HG03460 (cell line): ENCODE results near the gene ABHD12B.

Experiments used
- ATAC-seq: cut with Tn5 transposase; IDR thresholded peaks from one replicate; pipeline ENCODE4 v1.9.1; 2021; ENCODE audit not compliant: unreplicated experiment

The ABHD12B gene

DNA sequence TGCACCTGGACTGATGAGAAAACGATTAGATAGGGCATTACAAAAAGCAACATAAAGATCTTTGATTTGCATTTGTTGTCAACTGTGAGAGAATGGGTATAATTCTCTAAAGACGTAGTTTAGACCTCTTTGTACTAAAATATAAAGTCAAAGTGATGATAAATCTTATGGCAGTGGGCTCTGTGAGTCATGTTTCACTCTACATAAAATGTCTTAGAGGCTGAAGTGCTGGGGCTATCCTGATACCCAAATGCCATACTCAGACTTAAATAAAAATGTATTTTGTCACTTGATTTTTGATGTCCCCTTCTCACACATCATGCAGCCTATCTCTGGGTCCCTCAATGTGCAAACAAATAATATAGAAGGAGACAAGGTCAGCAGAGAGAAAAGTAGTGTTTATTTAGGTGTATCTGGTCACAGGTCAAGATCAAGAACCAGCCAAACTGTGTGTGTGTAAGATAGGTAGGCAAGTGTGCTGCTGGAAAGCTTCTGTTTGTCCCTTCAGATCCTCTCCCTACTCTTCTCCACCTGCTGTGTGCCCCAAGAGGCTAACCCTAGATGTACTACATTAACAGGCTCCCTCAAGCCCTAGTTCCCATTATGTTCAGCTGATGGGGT, 33.9 kb upstream of the ABHD12B start:
- no peak for ATAC-seq

DNA sequence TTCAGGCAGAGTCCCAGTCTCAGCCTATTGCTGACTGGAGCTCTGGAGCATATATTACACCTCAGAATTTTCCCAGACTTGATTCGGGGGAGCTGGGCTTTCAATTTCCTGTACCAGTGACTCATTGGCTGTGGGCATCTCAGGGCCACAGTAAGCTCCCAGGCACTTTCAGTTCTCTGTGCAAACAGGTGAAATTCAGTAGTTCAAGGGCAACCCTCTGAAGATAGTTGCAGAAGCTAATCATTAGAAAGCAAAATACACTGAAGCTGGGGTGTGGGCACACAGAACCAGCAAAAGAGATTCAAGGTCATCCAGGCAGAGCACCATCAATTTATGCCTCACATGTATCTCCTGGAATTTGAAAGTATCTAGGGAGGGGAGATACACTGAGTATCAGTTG, 32.8 kb upstream of the ABHD12B start:
- ATAC-seq, result peak; percentile 56

DNA sequence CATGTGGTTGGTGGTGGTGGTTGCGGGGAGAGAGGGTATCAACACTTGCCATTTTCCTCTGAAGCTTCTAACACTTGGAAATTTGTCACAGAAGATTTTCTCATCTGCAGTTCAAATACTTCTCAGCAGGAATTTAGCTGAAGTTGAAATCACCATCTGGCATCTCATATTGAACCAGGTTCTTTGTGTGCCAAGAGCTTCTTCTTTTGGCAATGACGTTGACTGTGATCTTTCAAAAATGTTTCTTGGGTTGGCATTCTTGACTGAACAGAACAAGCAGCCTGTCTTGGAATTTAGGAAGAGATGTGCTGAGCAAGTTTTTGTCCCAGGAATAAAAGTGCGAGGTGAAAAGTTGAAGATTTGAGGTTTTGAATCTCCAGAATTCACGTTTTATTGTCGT, 32.2 kb upstream of the ABHD12B start:
- no peak for ATAC-seq

DNA sequence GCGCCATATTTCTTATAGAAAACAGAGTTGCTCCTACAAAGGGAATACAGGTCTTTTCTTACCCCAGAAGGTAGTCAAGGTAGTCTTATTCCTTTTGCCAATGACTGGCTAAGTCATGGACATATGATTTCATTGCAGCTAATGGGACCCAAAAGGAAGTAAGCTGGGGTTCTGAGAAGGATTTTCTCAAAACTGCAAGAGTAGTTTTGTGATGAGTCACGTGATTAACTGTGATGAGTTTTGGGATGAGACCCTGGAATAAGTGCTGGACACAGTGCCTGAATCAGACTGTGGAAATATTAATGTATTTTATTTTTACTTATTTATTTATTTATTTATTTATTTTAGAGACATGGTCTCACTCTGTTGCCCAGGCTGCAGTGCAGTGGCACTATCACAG, 27.5 kb upstream of the ABHD12B start:
- no peak for ATAC-seq

DNA sequence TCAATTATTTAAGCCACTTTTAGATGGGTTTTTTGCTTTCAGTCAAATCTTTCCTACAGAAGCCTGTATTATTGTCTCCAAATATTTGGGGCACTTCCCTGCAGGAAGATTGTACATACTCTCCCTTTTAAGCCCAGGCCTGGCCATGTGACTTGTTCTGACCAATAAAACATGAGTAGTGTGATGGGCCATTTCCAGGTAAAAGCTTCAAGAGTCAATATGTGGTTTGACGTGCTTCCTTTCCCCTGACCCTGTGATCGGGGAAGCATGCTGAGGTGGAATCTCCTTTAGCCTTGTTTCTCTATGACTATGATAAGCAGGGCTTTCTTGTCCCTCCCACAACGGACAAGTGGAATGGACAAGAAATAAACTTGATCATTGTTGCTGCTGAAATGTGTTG, 26.7 kb upstream of the ABHD12B start:
- ATAC-seq, result no peak

DNA sequence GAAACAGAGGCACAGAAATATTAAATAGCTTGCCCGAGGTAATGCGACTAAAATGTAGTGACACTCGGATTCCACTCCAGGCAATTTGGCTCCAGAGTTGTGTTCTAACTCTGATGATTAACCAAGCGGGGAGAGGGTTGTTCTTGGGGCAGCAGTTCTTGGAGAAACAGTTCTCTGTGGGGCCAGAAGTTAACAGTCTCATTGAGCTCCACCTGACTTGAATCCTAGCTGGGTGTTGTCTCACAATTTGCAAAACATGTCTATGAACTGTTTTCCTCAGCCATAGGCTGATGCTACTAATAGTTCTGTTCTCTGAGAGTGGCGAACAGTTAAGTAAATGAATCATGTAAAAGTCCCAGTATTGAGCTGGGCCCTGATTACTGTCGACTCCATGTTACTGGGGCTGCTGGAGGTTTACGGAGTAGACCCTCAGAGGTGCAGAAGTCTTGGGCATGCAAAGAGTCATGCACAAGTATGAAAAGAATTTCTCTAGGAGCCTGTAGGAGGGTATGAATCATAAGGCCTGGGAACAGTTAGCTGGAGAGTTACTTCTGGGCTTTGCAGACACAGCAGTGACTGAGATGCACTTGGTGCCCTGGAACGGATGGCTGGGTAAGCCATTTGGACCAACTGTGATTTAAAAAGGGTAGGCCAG, 25.5 kb upstream of the ABHD12B start:
- ATAC-seq, result no peak

DNA sequence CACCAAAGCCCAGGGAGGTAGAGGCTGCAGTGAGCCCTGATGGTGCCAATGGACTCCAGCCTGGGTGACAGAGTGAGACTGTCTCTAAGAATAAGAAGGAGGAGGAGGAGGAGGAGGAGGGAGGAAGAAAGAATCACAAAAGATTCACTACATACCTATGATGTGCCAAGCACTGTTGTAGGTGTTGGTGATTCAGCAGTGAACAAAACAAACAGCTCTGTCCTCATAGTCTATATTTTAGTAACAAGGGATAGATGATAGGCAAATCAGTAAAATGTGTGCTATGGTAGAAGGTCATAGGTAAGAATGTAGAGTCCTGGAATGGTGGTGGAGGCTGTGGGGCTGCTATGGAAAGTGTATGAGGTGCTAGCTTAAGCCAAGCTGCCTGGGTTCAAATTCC, 18.0 kb upstream of the ABHD12B start:
- no peak for ATAC-seq

DNA sequence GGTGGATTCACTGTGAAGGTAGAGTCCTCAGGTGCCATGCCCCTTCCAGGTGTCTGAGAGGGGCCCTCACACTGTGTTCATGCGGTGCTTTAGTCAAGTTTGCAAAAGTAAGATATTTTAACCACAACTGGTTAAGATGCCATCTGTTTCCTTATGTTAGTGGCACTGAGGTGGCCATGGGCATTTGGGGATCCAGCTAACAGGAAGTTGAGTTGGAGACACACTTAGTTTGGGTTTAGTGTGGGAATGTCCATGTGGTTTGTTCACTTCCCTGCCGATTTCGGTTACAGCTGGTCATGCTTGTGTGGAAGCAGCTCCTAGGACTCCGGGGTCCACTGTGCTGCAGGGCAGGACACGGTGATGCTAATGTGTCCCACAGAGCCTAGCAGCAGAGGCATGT, 17.3 kb upstream of the ABHD12B start:
- ATAC-seq, result no peak

DNA sequence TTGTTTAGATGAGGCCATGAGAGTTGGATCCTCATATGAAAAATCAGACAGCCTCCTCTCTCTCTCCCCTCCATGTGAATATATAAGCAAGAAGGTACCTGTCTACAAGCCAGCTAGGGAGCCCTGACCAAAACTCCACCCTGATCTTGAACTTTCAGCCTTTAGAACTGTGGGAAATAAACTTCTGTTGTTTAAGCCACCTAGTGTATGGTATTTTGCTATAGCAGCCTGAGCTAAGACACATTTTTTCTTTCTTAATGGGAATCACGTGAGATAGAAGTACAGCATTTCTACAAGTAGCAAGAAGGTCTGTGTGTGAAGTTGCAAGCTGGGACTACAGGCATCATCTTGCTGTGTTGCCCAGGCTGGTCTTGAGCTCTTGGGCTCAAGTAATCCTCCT, 16.3 kb upstream of the ABHD12B start:
- ATAC-seq, result no peak

DNA sequence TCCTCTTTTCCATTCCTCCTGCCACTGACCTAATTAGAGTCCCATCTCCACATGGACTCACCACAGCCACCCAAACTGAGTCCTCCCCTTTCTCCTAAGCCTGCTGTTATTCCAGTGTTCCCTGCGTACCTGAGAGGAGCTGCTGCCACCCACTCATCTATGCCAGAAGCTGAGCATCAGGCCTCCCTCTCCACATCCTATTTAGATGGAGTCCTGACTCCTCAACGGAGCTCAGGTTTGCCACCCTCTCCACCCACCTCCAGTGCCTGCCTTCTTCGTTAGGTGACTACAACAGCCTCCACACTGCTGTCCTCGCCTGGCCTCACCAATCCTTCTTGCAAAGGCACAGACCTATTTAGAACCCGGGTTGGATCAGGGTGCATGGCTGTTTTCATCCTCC, 15.2 kb upstream of the ABHD12B start:
- ATAC-seq, result no peak

DNA sequence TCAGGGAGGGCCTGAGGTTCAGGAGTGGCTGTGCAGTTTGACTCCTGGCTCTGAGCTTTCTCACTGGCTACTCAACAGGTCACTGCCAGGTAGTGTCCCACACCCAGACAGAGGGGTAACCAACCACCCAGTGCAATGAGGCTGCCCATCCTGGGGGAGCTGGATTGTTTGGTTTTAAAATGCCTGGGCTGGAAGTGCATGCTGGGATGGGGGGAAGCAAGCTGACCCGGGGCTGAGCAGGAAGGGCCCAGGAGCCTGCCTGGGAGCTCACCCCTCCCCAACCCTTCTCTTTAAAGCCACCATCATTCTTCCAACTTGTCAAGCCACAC, 12.6 kb upstream of the ABHD12B start:
- ATAC-seq, result no peak

DNA sequence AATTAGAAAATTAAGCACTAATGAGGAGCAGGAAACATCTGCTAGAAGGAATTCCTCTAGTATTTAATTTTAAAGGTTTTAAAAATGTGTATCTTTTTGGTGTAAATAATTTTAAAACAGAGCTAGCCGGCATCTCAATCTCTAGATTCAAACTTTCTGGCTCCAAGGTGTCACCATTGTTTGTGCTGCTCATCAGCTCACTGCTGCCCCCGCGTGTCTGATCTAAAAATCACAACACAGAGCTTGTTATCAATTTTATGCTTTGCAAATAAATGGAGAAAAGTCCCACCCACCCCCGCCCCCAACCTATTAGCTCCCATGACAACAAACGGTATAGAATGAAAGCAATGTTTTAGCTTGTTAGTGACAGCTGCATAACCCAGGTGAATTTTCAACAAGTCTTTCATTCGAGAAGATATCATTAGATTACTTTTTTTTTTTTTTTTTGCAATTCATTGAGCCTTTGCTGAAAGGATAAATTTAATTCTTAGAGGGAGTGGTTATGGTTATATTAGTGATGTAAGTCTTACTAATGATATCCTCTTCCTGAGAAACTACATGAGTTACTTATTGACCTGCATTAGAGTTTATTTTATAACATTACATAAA, 11.3 kb upstream of the ABHD12B start:
- no peak for ATAC-seq

DNA sequence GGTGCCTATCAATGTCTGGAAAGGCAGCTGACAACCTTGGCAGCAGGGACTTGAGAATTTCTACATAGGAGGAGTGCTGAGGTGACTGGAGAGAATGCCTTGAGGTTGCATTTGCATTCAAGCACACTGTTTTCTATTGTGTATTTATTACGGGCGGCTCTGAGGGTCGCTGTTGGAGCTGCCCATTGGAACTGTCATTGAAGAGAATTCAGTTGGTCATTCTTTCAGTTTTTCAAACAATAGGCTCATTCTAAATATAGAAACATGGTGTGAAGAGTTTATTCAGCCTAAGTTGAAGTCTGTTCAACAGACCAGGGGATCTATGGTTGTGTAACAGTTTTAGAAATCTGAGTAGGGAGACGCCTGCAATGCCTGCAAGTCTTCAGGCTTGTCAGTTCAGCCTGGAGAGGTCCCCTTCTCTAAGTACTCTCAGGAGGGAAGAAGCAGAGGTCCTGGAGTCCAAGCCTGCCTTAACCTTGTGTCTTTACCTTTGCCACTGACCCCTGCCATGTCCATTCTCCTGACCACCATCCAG, 9.8 kb upstream of the ABHD12B start:
- no peak for ATAC-seq

DNA sequence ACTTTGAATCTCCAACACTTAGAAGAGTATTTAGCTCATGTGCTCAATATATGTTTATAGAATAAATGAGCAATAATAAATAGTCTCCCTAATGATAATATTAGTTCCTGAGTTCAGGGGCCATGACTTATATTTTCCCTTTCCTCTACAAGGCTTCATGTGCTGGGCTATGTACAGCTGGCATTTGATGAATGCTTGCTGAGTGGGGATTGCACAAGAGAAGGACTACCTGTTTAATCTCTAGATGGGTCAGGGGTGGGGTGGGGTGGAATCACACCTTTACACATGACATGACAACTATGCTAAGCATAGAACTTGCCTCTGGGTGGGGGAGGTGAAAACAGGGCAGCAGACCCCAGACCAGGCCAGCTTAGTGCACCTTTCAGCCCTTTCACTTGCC, 7.6 kb upstream of the ABHD12B start:
- ATAC-seq, result no peak

DNA sequence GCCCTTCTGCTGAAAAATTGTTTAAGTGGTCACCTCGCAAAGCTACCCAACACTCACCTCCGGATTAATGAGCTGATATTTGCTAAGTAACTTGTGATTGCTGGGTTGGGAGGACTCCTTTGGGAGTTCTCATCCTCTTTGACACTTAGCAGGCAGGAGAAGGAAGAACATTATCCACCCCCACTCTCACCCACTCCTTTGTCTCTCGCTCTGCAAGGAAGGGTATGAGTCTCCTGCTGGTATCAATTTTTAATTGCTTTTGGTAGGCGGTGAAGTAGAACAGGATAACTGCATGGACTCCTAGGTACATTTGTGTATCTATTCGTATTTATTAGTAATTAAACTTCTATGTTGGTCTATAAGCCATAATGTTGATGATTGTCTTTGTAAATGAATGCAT, 6.9 kb upstream of the ABHD12B start:
- no peak for ATAC-seq

DNA sequence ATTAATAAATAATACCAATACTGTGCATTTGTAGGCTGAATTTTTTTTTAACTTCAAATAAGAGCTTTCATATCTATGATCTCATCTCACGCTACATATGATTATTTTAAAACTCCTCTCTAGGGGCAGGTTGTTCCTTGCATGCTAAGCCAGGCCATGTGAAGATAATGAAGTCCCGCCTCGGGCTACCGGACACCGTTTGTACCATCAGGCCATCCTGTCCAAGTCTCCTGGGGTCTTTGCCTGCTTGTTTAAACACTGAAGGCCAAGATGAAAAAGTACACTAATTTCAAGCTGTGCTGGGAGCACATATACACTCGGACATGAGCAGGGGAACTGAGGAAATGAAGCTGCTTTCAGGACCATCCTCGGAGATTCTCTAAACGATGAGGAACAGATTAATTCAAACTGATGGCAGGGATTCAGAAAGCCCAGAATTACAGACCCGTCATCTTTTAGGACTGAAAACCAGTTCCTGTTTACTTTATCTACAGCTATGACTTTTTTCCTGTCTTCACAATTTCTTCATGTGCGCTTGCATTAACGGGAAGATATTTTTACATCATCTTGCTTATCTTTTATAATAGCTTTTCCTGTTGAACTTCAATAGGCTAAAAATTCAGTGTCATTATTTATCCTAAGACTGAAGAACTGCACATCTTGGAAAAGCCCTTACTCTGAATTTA, 6.3 kb upstream of the ABHD12B start:
- no peak for ATAC-seq

DNA sequence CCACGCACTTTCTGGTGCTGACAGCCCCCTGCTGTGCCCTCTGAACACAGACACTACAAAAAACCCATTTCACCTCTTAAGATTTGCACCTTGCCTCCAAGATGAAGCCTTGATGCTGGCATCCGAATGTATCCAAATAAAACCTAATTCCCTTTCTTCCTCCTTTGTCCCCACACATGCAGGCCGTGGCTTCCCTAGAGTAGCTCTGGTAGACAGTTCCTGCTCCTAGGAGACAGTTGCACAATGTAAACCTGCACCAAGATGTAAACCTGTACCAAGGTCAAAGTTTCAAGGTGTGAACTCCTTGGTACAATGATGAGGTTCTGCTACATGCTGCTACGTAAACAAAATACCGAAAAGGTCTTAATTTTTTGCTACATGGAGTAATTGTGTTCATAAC, 625 bp upstream of the ABHD12B start:
- no peak for ATAC-seq

DNA sequence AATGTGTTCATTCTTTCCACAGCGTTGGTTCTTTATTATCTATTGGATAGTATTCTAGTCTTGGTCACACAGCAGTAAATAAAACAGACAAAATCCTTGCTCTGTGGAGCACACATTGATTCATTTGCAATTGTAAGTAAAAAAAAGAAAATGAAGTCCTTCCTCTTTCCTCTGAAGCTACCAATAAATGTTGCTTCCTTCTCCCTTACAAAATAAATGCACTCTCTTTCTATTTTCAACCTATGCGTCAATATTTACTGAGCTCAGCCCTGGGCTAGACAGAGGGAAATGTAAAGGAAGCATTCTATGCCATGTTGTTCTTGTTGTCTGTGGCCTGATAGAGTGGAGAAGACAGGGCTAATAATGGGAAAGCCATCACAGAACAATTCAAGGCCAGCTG, 2.9 kb downstream of the ABHD12B start:
- ATAC-seq, result no peak

DNA sequence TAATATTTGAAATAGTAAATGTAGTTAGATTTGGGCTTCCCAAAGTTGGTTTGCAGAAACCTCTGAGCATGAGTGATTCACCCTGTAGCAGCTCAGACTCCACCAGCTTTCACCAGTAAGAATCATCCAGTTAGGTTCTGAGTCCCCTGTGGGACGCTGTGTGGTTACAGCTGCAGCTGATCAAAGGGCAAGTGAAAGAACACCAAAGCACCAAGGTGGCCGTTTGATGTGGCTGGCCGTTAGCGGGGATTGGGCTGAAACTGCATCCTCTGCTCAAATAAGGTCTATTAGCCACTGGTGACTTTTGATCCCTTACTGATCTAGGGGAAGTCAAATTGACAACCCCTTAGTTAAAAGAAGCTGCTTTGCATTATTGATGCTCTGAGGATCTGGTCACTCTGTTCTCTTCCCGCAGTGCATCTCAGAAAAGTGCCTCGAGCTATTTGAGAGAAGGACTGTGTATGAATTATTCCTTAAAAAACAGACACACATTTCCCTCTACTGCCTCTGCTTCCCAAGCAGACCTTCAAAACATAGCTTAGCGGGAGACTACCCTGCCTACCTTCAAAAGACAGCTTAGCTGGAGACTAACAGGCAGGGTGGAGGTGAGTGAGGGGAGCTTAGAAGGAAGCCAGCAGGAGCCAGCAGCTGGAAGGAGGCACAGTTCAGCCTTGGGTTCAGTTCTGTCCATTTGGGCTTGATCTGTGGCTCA, 3.7 kb downstream of the ABHD12B start:
- ATAC-seq, result peak; percentile 91

DNA sequence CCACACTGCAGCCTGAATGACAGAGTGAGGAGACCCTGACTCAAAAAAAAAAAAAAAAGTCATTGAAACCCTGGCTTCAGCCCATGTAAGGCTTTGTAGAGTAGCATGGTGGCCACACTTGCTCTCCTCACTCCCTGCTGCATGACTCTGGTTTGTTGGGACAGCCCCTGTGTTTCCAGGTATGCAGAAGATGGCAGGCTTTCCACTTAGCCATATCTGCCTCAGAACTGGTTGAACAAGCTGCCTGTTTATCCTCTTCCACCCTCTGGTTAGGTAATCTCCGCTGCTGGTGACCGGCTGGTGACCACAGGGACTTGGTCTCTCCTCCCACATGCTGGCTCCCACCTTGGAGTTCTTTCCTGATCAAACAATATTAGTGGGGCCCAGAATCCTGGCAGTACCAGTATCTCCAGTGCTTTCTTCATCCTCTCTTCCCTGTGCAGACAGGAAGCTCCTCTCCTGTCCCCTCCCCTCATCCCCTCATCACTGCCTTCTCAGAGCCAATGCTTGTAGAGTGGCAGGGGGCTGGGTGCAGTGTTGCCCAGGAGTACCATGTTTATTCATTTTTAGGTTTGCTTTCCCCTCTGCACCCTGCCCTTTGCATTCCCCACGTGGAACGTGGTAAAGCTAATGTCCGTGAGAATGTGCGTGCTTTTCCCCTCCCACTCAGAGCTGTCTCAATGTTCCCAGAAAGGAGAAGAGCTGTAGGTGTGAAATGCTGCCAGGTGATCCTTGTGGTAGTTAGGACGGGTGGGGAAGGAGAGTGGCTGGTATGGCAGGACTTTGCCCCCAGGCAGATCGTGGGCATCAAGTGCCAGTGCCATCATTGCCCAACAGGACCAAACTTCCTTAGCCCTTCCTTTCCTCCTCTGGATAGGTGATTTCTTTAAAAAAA, 11.3 kb downstream of the ABHD12B start:
- no peak for ATAC-seq

DNA sequence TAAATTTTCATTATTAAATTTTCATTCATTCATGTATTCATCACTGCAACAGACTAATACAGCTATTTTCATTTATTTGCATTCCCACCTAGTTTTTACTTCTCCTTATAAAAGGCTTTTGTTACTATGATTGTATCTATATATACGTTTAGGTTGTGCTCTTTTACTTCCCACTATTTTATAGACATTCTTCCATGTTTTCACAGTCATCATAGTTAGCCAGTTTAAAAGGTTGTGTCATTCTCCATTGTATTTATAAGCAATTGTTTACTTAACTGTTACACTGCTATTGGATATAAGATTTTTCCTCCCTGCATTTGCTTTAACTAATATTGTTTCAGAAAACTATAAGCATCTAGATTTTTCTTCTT, 12.0 kb downstream of the ABHD12B start:
- ATAC-seq, result no peak
